Spleen (tissue), 7 donors: ENCODE results near the gene OR1G1.

Source experiments
- CTCF ChIP-seq, 11 experiments: fragments of 200-600 bp in 7 of 11; fragments of 450-650 bp in 4 of 11; sonication (generic) in 4 of 11; IDR thresholded peaks in 8 of 11; conservative IDR thresholded peaks in 3 of 11; 1 replicate in 7 of 11; 2 replicates in 4 of 11; pipeline versions ENCODE4 v1.4.0 to v1.8.0; 2016 to 2021; ENCODE audit warnings: antibody characterized with exemption in 11 of 11, inconsistent platforms in 4 of 11, mild to moderate bottlenecking in 1 of 11
- POLR2A ChIP-seq, 3 donors: fragments of 450-650 bp; IDR thresholded peaks; one replicate each; pipeline ENCODE4 v1.5.1; 2017; ENCODE audit warnings: antibody characterized with exemption in 3 of 3, mild to moderate bottlenecking in 1 of 3
- POLR2AphosphoS5 ChIP-seq, 3 donors: sonication (generic); formaldehyde crosslinking; IDR thresholded peaks; one replicate each; pipeline ENCODE4 v1.5.1; 2017; ENCODE audit warnings: antibody characterized with exemption in 3 of 3
- donor health status: DM: no; HTN: no; CAD: no; lungs with moderate emphysema.
- donor health status: DM: no; HTN: no; CAD: no.
- donor health status: DM: no; HTN: no; CAD: no.

GRCh38 chr17:3104322-3104721 is 23.0 kb downstream of the OR1G1 start, which contains the start of gene OR1D2:
- TF ChIP-seq CTCF (IDR thresholded peaks at IDR 0.05 in 8 of 11, conservative IDR thresholded peaks at IDR 0.05 in 3 of 11) (no peak), POLR2A (IDR thresholded peaks at IDR 0.05) (no peak), POLR2AphosphoS5 (IDR thresholded peaks at IDR 0.05) (no peak)
